Effector memory CD8-positive, alpha-beta T cell (primary cell): ENCODE results near the gene MTUS2.
"Not testable (repeated sequence)": the region's sequence is repeated elsewhere in the genome, so short reads cannot be mapped to it uniquely, and the experiment has no call there.

Source experiments
- ATAC-seq: fragments of 150-1000 bp; cut with Tn5 transposase; replicated peaks from 2 replicates; pipeline ENCODE4 v1.10.0; 2021; ENCODE audit warnings: mild to moderate bottlenecking, moderate library complexity
- DNase-seq, 3 experiments: peaks; one replicate each; pipeline ENCODE4 v3.0.0; 2021
- H3K27ac Mint-ChIP-seq, 2 donors: one replicate each; pipeline ENCODE4 v1.8.0; 2022; ENCODE audit warnings: mild to moderate bottlenecking in 2 of 2, mixed read lengths in 2 of 2, moderate library complexity in 2 of 2
- H3K27me3 Mint-ChIP-seq, 2 donors: one replicate each; pipeline ENCODE4 v1.8.0; 2022; ENCODE audit warnings: mixed read lengths in 2 of 2
- H3K36me3 Mint-ChIP-seq: one replicate; pipeline ENCODE4 v1.8.0; 2022; ENCODE audit warnings: mild to moderate bottlenecking, moderate library complexity, mixed read lengths; ENCODE audit not compliant: insufficient read depth
- H3K4me1 Mint-ChIP-seq, 2 donors: one replicate each; pipeline ENCODE4 v1.8.0; 2022; ENCODE audit warnings: low read depth in 2 of 2, mixed read lengths in 2 of 2
- H3K4me3 Mint-ChIP-seq, 2 donors: one replicate each; pipeline ENCODE4 v1.8.0; 2022; ENCODE audit warnings: mild to moderate bottlenecking in 2 of 2, mixed read lengths in 2 of 2, moderate library complexity in 2 of 2
- H3K9me3 Mint-ChIP-seq, 2 donors: one replicate each; pipeline ENCODE4 v1.8.0; 2022; ENCODE audit warnings: mixed read lengths in 2 of 2

Gene MTUS2

DNA sequence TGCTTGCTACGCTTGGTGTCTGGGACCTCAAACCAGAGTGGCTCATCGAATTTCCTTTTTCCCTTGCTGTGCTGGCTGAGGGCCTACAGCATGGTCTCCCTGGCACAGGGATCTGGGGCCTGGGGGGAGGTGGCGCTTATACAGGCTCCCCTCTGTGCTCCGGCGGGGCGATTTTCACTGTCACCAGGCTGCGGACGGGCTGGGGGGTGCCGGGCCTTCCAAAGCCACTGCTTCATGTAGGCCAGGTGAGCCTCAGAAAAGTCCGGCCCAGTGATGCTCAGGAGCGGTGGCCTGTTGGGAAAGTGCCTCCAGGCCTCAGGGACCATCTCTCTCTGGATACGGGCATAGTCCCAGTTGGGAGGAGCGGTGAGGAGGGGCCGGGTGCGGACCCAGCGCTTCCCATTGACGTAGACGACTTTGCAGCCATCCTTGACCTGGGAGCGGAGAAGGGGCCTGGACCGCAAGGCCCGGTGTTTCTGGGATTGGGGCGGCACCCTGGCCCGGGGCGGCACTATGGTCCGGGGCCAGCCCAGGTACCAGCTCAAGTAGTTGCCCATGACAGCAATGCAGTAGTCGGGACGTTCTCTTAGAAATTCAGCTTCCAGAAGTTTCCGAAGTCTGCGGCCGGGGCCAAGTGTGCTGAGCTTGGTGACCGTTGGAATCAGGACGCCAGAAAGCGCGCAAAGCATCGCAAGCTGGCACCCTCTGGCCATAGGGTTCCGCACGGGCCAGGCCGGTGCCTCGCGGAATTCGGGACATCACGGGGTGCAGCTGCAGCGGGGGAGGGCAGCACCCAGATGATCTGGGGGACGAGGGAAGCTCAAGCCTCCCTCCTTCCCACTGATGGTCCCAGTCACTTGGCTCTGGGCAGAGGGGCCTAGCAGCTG, 519.5 kb downstream of the MTUS2 start:
- no peaks in the 10 kb centered on the region for H3K4me1 Mint-ChIP-seq
- no peak overlapping the region for H3K27ac Mint-ChIP-seq
- no peak for ATAC-seq
- H3K27me3 Mint-ChIP-seq: peaks cover 0 to under 1% of the 10 kb centered on the region in 2 donors
- H3K4me3 Mint-ChIP-seq: no peak overlapping the region
- H3K9me3 Mint-ChIP-seq: peaks cover 0 to 8% of the 10 kb centered on the region in 2 donors
- H3K36me3 Mint-ChIP-seq: no peaks in the 10 kb centered on the region
- DNase-seq: no peak

DNA sequence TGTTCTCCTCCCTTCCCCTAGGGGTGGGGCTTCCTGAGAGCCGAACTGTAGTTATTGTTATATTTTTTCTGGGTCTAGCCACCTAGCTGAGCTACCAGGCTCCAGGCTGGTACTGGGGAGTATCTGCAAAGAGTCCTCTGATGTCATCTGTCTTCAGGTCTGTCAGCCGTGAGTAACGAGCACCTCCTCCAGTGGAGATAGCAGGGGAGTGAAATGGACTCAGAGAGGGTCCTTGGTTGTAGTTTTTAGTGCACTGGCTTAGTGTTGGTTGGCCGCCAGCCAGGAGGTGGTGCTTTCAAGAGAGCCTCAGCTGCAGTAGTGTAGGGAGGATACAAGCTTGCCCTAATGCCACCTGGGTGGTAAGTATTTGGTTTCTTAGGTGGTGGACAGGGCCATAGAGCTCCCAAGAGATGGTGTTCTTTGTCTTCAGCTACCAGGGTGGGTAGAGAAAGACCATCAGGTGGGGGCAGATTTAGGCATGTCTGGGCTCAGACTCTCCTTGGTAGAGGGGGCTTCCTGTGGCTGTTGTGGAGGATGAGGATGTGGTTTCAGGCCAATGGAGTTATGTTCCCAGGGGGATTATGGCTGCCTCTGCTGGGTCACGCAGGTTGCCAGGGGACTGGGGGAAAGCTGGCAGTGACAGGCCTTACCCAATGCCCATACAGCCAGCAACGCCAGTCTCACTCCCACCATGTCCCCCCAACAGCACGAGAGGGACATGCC, 525.9 kb downstream of the MTUS2 start:
- not testable (repeated sequence) for H3K9me3 Mint-ChIP-seq, H3K4me1 Mint-ChIP-seq, H3K4me3 Mint-ChIP-seq, DNase-seq, ATAC-seq, H3K27ac Mint-ChIP-seq, H3K36me3 Mint-ChIP-seq
- peaks cover 29 to 31% of the 10 kb centered on the region in 2 donors for H3K27me3 Mint-ChIP-seq

DNA sequence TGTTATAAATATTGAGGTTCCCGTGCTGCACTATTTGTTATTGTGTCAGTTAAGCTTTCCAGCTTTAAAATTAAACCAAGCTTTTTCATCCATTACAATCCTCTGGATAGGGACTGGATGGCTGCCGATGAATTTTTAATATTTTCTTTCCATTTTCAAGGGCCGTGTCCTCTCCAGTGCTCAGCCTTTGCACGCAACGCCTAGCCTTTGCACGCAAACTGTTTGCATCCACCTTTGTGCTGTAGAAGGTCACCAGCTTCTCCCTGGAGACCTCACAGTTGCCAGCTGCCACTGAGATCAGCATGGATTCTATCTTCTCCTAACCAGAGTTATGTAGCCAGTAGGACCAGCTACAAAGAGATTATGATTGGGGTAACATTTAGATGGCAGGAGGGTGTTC, 534.9 kb downstream of the MTUS2 start:
- H3K27ac Mint-ChIP-seq: no peak overlapping the region
- ATAC-seq (no peak), DNase-seq (no peak)
- no peaks in the 10 kb centered on the region for H3K9me3 Mint-ChIP-seq
- H3K4me3 Mint-ChIP-seq: no peak overlapping the region
- H3K36me3 Mint-ChIP-seq: no peaks in the 10 kb centered on the region
- H3K27me3 Mint-ChIP-seq: peaks cover 26 to 64% of the 10 kb centered on the region in 2 donors
- H3K4me1 Mint-ChIP-seq: no peaks in the 10 kb centered on the region

DNA sequence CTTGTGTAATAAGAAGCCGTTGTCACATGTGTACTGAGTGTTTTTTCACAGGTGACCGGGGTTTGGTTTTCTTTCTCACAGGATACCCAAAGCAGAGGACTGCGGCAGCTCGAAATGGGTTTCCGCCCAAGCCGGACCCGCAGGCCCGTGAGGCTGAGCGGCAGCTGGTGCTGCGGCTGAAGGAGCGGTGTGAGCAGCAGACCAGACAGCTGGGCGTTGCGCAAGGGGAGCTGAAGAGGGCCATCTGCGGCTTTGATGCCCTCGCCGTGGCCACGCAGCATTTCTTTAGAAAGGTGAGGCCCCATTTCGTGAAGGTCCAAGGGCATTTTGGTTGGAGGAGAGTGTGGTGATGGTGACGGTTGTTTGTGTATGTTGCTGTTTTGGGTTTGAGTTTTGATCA, 539.0 kb downstream of the MTUS2 start:
- Mint-ChIP-seq H3K9me3 (no peaks in the 10 kb centered on the region), H3K27me3 (peaks cover 12 to 52% of the 10 kb centered on the region in 2 donors), H3K4me1 (no peaks in the 10 kb centered on the region), H3K4me3 (no peak overlapping the region), H3K36me3 (no peaks in the 10 kb centered on the region), H3K27ac (no peak overlapping the region)
- no peak for ATAC-seq
- DNase-seq: no peak

DNA sequence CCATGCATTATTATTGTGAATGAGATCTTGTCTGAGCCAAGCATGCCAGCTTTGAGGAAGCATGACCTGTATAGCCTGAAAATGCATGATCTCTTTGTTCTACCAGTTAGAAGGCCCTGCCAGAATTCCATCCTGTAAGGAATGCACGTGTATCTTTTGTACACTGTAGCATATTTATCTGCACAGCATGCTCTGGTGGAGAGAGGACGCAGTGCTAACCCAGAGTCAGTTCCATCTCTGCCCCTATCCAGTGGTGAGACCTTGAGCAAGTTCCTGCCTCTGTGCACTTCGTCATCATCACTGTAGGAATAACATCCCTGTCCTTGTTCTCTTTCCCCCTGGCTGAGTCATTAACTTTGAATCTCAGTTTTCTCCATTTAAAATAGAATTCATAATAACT, 541.6 kb downstream of the MTUS2 start:
- Mint-ChIP-seq H3K27ac (no peak overlapping the region), H3K36me3 (no peaks in the 10 kb centered on the region), H3K4me1 (no peaks in the 10 kb centered on the region), H3K4me3 (no peak overlapping the region), H3K27me3 (peaks cover 14 to 52% of the 10 kb centered on the region in 2 donors), H3K9me3 (no peaks in the 10 kb centered on the region)
- ATAC-seq (no peak), DNase-seq (no peak)

DNA sequence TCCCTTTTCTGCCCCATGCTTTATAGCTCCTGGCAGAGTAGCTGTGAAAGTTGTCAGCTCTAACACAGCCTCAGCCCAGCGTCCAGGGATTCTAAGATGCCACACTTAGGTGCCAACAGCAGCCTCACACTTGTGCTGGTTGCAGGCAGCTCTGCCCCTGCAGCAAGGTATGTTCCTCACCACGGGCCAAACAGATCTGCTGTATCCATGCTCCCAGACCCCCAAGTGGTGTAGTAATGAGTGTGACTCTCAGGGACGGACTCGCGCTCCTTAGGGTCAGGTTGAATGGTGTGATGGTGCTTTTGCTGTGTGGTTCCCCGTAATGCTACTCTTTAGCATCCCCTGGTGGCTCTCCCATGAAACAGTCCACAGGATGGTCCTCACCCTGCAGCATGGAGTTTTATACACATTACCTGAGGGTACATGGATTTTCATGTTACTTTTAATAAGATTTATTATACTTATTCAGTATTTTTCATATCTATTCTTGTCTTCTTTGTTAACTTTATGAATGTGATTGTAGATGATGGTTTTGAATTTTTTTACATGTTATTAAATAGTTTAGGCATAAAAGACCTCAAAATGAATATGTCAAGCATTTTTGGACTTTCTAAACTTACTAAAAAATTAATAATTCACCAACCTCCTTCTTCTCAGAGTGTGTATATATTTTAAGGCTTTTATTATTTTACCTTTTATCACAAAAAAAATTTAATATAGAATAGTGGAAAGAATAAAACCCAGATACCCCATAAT, 542.9 kb downstream of the MTUS2 start:
- DNase-seq (peak; percentile 2 to 13 (median 13)), ATAC-seq (peak; percentile 86)
- Mint-ChIP-seq H3K4me3 (no peak overlapping the region), H3K36me3 (no peaks in the 10 kb centered on the region), H3K4me1 (no peaks in the 10 kb centered on the region), H3K27ac (no peak overlapping the region), H3K27me3 (peaks cover 20 to 63% of the 10 kb centered on the region in 2 donors), H3K9me3 (no peaks in the 10 kb centered on the region)

DNA sequence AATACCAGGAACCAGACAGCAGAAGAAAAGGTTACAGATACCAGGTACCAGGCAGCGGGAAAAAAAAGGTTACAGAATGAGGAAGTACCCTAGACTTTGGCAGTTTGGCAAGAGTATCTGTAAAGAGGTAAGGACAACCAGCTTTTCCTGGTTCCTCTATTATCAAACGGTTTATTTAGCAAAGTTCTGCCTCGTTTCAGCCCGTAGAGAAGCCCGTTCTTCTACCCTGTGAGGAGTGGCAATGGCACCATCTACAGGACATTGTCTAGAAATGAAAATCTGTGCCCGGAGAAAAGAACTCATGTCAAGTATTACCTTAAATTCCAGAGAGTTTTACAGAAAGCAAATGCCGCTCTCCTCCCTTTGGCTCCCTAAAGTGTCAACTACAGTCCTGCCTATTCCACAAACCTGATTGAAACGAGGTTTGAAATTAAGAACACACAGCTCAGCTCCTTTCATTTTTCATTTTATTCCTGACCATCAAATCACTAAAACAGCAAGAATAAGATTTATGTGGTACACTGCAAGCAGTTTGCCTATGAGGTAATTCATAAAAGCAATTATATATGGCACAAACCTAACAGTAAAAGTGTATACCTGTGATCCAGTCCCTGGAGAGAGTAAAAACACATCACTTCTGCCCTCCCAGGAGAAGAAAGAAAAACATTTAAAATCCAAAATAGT, 549.1 kb downstream of the MTUS2 start:
- DNase-seq (no peak), ATAC-seq (peak; percentile 17)
- no peaks in the 10 kb centered on the region for H3K36me3 Mint-ChIP-seq
- H3K27ac Mint-ChIP-seq: no peak overlapping the region
- no peaks in the 10 kb centered on the region for H3K9me3 Mint-ChIP-seq
- no peak overlapping the region for H3K4me3 Mint-ChIP-seq
- peaks cover 0 to 3% of the 10 kb centered on the region in 2 donors for H3K4me1 Mint-ChIP-seq
- H3K27me3 Mint-ChIP-seq: peaks cover 31 to 66% of the 10 kb centered on the region in 2 donors

DNA sequence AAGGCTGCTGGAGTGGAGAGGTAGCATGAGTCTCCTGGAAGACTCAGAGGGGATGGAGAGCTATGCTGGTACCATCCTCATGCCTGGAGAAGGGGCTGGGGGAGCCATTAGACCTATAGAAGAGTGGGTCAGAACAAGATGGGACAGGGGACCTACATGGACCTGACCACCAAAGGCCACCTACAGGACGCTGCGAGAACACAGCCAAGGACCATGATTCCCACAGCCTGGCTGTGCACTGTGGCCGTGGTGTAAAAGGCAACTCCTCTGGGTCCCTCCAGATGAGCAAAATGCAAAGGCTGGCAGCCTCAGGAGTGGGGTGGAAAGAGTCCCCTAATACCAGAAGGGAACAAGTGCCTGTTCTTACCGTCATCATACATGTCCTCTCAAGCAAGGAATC, 559.1 kb downstream of the MTUS2 start:
- Mint-ChIP-seq H3K9me3 (peaks cover 0 to 3% of the 10 kb centered on the region in 2 donors), H3K36me3 (peaks cover 4% of the 10 kb centered on the region), H3K27ac (no peak overlapping the region), H3K4me3 (no peak overlapping the region), H3K4me1 (no peaks in the 10 kb centered on the region), H3K27me3 (peaks cover 11 to 21% of the 10 kb centered on the region in 2 donors)
- DNase-seq (no peak), ATAC-seq (no peak)

DNA sequence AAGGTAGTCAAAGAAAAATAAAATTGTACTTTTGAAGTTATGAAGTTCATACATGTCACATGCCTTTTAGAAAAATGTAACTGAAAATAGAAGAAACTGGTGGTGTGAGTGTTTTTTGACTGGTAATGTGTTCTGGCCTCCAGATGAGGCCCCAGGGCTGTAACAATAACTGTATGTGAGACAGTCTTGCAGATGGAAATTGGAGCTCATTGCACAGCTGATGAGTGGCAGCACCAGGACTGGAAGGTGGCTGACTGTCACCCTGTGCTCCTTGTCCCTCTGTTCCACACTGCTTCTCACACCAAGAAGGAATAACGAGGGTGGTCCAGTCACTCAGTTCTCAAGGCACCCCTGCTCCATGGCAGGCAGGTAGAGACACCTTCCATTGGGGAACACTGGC, 559.7 kb downstream of the MTUS2 start:
- Mint-ChIP-seq H3K27ac (no peak overlapping the region), H3K4me3 (no peak overlapping the region), H3K4me1 (no peaks in the 10 kb centered on the region), H3K27me3 (peaks cover 11 to 21% of the 10 kb centered on the region in 2 donors), H3K9me3 (peaks cover 0 to 3% of the 10 kb centered on the region in 2 donors), H3K36me3 (peaks cover 4% of the 10 kb centered on the region)
- DNase-seq (no peak), ATAC-seq (no peak)

DNA sequence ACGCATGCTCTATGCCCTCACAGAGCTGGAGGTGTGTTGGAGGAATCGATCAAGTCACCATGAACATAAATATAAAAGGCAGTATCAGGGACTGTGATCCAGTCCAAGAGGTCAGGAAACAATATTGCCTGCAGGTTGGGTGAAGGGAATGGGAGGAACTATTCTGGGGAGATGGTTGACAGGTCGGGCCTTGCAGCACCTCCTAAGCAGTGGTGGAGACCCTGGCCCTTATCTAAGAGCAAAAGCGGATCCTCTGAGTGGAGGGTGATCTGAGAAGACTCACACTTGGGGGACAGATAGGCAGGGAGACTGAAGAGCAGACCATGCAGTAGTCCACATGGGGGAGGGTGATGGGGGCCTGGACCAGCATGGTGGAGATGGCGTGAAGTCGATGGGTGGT, 561.9 kb downstream of the MTUS2 start:
- H3K9me3 Mint-ChIP-seq: peaks cover 0 to 3% of the 10 kb centered on the region in 2 donors
- no peak overlapping the region for H3K27ac Mint-ChIP-seq
- peaks cover 4% of the 10 kb centered on the region for H3K36me3 Mint-ChIP-seq
- H3K27me3 Mint-ChIP-seq: peaks cover 11 to 21% of the 10 kb centered on the region in 2 donors
- DNase-seq (no peak), ATAC-seq (no peak)
- H3K4me3 Mint-ChIP-seq: no peak overlapping the region
- H3K4me1 Mint-ChIP-seq: no peaks in the 10 kb centered on the region

DNA sequence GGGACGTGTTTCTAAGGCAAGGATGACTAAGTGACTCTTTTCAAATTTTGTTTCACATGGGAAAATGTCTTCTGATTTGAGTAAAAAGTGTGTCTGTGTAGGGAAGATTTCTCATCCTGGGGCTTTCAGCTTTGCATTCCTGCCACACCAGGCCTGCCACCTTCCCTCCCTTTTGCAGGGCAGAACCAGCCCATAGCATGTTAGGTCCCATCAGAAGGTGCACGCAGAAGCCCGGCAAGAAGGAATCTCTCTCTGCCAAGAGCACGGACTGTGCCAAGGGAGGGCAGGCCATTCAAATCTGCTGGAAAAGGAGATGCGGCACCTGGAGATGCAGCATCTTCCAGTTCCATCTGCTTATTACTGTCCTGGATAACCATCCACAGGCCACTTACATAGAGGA, 563.3 kb downstream of the MTUS2 start:
- ATAC-seq (no peak), DNase-seq (no peak)
- H3K4me1 Mint-ChIP-seq: no peaks in the 10 kb centered on the region
- no peak overlapping the region for H3K4me3 Mint-ChIP-seq
- peaks cover 4% of the 10 kb centered on the region for H3K36me3 Mint-ChIP-seq
- H3K27me3 Mint-ChIP-seq: peaks cover 11 to 15% of the 10 kb centered on the region in 2 donors
- peaks cover 0 to 3% of the 10 kb centered on the region in 2 donors for H3K9me3 Mint-ChIP-seq
- H3K27ac Mint-ChIP-seq: no peak overlapping the region

DNA sequence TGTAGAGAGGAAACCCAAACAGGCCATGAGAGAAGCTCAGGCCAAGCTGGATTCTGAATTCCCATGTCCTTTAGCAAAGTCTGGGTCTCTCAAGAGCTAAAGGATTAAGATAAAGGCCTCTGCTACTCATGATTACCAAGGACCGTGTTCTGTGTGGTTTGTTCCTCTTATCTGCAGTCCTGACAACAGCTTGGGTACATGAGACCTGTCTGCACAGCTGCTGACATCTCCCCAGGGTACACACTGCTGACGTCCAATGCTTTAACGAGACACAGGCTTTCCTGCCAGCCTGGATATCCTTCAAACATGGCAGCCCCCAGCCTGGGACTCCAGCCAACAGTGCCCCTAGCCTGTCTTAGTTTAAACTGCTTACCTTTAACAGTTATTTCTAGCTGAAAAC, 564.3 kb downstream of the MTUS2 start:
- Mint-ChIP-seq H3K36me3 (peaks cover 4% of the 10 kb centered on the region), H3K4me1 (no peaks in the 10 kb centered on the region), H3K27me3 (peaks cover 11 to 15% of the 10 kb centered on the region in 2 donors), H3K4me3 (no peak overlapping the region), H3K9me3 (no peaks in the 10 kb centered on the region), H3K27ac (no peak overlapping the region)
- DNase-seq: no peak
- no peak for ATAC-seq

DNA sequence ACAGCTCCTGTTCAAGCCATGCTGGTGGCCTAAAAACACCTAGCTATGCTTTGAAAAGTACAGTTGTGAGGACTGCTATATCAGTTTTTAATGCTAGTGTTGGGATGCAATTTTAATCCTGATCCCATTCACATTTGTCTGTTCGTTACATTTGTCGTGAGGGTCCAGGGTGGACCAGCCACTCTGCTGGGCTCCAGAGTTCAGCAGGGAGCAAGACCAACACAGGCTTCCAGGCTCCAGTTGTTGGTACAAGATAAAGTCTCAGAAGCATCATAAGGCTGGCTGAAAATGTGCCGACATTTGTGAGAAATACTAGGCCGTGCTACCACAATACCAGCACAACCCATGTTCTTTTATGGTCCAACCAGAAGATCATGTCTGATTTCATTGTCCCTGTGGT, 564.7 kb downstream of the MTUS2 start:
- ATAC-seq (no peak), DNase-seq (no peak)
- Mint-ChIP-seq H3K4me3 (no peak overlapping the region), H3K27ac (no peak overlapping the region), H3K4me1 (no peaks in the 10 kb centered on the region), H3K9me3 (no peaks in the 10 kb centered on the region), H3K36me3 (peaks cover 4% of the 10 kb centered on the region), H3K27me3 (peaks cover 11 to 15% of the 10 kb centered on the region in 2 donors)
